HG03039 (cell line): ENCODE measurements around the gene TGFBR2.

Experiments
- ATAC-seq: cut with Tn5 transposase; IDR thresholded peaks from one replicate; pipeline ENCODE4 v1.9.1; 2021; ENCODE audit warnings: mild to moderate bottlenecking, moderate library complexity; ENCODE audit not compliant: unreplicated experiment

Gene TGFBR2

DNA sequence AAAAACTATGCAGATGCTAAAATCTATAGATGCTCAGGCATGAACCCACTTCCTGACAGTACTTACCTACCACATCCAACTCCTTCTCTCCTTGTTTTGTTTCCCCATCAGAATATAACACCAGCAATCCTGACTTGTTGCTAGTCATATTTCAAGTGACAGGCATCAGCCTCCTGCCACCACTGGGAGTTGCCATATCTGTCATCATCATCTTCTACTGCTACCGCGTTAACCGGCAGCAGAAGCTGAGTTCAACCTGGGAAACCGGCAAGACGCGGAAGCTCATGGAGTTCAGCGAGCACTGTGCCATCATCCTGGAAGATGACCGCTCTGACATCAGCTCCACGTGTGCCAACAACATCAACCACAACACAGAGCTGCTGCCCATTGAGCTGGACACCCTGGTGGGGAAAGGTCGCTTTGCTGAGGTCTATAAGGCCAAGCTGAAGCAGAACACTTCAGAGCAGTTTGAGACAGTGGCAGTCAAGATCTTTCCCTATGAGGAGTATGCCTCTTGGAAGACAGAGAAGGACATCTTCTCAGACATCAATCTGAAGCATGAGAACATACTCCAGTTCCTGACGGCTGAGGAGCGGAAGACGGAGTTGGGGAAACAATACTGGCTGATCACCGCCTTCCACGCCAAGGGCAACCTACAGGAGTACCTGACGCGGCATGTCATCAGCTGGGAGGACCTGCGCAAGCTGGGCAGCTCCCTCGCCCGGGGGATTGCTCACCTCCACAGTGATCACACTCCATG, 65.3 kb downstream of the TGFBR2 start:
- no peak for ATAC-seq

DNA sequence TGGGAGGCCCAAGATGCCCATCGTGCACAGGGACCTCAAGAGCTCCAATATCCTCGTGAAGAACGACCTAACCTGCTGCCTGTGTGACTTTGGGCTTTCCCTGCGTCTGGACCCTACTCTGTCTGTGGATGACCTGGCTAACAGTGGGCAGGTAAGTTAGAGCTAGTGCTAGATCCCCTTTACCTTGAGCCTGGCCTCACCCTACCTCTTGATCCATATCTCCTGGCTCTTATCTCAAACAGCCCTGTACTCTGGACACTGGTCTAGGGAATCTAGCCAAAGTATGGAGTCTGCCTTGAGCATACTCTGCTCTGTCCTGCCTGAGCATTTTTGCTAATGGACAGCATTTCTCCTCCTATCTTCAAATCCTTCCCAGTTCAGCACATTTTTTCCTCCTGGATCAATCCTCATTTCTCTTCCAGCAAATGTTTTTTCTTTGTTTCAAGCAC, 65.9 kb downstream of the TGFBR2 start:
- no peak for ATAC-seq

DNA sequence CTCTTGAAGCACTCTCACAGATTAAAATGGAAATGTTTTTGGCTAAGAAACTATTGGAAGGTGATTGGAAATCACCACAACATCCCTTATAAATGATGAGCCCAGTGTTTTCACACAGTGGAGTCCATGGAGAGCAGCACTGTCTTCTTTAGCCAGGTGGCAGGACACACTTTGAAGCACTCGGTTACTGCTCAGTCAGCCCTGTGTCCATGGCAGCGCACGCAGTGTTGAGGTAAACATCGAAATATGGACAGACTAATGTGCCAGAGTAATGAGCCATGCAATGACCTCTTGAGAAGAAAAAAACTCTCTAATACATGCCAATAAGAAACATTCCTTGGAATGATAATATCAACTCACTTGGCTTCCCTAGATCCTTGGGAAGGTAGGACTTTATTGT, 66.6 kb downstream of the TGFBR2 start:
- no peak for ATAC-seq

DNA sequence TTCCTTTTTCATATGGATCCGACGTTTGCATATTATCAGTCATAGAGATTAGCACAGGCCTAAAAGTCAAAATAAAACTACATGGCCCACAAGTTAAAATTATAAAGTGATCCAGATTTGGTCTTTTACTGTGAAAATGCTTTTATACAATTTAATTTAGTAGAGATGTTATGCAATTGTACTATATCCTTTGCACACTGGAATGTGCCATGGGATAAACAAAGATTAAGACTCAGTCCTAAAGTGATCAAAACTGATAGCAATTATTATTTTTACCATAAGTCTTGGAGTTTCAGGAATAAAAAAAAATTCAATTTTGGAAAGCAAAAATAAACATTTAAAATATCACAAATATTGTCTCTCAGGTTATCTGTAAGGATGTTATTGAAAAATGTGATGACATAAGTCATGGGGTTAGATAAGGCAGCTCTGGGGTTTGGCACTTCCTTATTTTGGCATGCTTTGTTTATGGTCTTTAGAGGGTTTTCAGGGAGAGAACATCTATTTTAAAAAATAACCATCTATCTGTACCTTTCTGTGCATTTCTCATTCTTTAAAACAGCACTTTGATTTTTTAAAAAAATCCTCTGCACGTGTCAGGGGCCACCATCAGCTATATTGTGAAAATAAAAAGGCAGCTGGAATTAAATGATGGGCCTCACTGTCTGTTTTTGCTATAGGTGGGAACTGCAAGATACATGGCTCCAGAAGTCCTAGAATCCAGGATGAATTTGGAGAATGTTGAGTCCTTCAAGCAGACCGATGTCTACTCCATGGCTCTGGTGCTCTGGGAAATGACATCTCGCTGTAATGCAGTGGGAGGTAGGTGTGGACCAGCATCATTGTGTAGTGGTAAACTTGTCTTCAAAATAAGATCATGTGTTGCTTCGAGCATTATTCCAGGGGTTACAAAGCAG, 67.3 kb downstream of the TGFBR2 start:
- no peak for ATAC-seq

DNA sequence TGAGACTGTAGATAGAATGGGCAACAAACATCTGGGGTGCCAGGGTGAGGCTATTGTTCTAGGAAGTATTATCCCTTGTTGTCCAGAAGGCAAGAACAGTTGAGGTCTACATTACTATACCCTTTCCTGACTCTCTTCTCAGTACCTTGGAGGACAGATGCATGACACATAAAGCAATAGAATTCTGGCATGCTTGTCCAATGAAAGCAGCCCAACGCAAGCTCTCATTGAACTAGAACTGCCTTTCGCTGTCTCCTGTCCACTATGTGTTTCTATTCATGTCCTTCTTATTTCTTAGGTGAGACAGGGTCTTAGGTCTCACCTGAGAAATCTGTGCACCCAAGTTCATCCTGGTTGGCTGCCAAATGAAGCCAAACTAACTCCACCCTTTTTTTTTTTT, 68.6 kb downstream of the TGFBR2 start:
- no peak for ATAC-seq

DNA sequence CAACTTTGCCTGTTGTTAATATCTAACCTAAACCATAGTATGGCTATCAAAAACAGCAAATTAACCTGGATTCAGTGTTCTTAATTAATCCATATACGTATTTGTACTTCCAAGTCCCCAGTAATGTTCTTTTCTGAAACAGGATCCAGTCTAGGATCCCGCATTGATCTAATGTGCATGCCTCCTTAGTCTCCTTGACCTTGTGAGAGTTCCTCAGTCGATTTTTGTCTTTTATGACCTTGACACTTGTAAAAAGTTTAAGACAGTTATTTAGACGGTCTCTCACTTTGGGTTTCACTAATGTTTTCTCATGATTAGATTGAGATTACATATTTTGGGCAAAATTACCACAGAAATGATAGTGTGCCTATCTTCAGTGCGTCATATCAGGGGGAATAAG, 69.4 kb downstream of the TGFBR2 start:
- ATAC-seq: no peak

DNA sequence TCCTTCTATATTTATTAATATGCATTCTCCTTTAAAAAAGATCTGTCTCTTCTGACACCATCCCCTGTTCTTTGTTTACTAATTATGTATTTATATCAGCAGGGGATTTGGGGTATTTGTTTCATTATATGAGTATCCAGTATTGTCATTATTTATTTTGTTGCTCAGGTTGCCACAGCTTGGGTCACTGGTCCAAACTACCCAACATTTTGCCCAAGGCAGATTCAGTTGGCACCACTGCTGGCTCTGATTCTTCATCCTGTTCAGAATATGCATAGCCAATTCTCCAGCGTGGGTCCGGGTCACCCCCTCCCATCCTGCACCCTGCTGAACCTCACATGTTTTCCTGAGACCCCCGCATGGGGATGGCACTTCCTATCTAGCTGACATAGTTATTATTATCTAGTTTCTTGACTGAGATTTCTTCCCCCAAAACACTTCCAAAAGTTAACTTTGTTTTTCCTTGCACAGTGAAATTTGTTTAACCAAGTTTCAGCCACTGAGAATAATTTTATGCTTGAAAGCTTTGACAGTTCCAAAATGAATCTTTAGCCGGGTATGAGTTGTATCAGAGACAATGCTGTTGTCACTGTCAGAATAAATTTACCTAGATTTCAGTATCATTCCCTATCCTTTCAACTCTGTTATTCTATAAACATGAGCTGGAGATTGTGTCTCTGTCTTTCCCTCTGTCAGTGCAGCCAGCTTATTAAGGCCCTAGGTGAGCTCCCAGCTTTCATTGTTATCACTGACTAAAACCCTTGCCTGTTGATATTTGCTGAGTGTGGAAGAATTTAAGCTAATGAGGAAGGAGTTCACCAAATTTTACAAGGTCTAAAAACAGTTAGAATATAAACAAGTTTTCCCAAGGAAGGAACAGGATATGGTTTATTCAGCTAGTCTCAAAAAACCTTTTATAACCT, 70.3 kb downstream of the TGFBR2 start:
- ATAC-seq: no peak

DNA sequence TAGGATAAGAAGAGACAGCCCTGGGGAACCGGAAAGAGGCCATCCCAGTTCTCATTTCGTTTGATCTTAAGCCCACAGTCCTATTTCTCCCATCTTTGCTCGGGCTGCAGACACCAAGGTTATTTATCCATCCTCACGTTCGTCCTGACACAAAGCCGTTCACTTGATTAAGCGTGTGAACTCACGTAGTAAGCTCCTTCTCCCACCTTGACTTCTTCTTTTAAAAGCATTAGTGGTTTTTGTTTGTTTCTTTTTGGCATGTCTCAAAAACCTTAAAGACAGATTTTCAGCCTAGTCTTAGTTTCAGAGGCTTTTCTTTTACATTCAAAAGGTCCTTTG, 70.9 kb downstream of the TGFBR2 start:
- ATAC-seq: no peak

DNA sequence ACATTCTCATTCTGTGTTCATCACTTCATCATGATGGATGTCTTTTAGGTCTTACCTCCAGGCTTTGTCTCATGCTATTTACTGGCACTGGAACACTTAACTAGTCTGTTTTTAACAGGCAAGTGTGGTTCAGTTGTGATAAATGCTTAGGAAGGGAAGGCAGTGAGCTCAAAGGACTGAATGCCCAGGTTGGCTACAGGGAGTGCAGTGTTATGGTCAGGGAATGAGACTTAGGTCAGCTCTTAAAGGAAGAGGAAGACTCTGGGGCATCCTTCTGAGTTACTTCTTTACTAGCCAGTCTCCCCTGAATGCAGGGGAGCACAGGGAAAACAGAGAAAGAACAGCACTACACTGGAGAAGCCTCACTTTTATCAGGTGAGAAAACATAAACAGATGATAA, 72.6 kb downstream of the TGFBR2 start:
- ATAC-seq: no peak

DNA sequence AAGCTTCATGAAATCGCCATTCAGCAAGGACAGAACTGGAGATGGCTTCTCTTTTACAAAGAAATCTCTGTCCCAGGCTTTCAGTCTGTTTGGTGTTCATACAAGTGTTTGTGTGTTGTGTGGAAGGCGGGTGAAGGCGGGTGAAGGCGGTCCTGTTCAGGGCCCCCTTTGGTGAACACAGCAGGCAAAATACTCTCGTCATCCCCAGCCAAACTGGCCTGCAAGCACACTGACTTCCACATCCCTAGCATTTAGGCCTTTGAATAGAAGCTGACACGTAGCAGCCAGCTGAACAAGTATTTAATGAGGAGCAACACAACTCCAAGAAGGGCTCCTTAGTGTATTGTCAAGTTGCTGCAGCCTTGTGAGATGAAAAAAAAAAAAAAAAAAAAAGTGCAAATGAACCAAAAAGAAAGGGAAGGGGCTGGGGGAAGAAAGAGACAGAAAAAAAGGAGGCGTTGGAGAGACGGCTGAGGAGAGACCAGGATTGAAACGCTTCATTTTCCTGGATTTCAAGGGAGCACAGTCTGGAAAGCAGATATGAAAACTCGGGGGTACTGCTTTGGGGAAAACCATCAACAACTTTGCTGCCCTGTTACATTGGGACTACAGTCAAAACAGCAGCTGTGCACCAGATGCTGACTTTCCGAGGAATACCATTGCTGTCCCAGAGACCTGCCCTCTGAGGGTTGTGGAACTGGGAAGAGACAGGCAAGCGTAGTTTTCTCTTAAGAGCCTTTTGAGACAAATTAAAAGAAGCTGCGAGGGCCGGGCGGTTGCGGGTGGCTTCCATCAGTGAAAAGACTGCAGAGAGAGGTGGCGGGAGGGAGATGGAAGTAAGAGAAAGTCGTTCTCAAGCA, 74.6 kb downstream of the TGFBR2 start:
- no peak for ATAC-seq

DNA sequence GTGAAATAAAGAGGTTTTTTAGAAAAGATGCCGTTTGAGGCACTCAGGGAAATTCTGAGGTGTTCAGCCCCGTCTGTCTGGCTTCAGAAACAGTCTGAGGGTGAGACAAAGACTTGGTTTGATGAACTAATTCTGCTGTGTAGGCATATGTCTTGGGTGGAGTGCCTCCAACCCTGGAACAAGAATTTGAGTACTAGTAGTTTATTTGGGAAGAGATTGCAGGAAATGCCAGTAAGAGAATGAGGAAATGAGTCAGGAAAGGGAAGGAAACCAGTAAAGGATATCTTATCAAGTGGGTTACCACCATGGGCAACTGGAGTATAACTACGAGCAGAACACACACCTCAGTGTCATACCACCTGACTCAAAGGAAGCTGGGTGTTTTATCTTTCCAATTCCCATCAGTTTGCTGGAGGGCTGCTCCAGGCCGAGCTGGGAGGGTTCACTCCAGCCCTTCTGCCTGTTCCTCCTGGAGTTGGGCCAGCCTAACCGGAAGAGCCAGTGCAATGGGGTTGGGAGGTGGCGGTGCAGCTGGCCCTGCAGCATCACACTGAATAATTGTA, 75.3 kb downstream of the TGFBR2 start:
- no peak for ATAC-seq

DNA sequence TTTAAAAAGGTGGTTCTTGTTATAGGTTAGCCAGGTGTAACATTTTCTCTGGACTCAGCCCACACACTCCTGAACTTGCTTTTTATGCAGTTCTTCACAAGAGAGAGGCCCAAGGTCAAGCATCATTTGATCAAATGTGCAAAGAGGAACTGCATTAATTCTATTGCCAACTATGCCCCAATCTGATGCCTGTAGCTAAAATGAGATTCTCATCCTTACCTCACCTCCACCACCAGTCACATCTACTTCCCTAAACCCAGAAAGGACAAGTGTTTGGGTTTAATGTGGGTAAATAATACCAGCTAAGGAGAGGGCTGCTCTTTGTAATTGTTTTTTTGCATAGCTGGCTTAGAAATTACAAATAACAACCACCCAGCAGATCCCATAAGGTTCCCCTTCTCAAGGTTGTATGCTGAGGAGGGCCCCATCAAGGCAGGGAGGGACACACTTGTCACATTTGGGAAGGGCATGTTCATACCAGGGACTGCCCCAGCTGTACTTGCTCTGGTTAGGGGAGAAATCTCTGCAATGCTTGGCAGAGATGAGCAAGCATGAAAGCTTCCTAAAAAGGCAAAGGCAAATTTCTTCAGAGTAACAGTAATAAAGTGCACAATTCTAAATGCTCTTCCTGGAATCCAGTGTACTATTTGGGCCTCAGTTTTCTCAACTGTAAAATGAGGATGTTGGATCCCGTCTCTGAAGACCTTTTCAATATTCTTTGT, 76.2 kb downstream of the TGFBR2 start:
- ATAC-seq: no peak

DNA sequence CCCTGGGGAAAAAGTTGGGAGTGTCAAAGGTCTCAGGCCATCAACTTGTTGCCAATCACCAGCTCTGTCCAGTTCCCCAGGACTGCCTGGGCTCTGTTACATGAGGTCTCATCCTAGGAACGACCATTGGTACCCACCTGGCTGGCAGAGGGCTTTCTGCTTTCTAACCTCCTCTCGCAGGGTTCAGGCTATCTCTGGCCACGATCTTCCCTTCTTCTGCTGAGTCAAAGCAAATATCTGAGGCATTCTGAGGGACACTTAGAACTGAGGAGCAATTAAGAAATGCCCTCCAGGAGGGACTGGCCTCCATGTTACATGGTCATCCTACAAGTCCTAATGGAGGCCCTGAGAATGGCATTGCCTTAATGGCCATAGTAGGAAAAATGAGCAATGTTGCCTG, 77.4 kb downstream of the TGFBR2 start:
- no peak for ATAC-seq

DNA sequence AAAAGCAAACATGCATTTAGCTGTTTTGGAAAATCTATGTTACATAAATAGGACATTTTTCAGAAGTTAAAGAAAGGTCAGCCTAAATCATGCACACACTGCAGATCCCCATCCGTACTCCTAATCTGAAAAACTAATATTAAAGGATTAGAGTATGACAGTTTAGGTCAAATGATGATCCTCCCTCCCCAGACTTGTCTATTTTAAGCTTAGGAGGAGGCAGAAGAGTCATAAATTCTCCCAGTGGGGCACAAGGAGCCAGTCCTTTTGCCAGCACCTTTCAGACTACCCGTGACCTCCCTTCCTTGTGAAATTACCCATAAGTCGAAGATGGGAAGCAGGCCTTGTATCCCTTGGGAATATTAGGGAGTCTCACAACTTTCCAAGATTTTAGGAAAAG, 78.0 kb downstream of the TGFBR2 start:
- no peak for ATAC-seq

DNA sequence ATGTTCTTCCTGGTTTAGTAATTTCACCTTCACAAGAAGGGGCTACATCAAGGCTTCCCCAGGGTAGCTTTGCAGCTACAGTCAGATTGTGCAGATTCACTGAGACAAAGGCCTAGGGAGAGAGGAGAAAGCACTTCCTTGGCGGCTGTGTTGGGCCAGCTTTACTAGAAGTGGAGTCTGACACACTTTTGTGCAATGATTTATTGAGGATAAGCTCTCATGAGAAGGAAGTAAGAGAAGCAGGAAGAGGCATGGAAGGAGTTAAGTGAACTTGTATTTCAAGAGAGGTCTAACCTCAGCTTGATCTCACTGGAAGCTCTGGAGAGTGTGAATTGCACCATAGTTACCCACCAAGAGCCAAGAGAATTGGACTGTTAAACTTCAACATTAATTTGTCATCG, 78.9 kb downstream of the TGFBR2 start:
- ATAC-seq: no peak

DNA sequence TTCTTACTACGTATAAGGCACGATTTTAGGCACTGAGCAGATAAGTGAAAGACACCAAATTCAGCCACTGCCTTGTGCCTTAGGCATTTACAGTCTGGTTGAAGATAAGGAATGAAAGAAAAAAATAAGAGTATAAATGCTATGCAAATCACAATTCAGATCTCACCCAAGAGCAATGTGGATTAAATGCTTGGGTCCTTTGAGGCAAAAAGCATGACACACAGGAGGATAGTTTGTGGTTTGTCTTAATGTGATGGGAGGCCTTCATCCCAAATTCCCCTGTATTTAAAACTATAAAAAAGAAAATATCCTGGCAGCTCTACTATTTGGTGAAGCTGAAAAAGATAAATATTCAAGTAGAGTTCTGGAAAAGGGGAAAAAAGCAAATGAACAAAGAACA, 79.8 kb downstream of the TGFBR2 start:
- ATAC-seq: no peak

DNA sequence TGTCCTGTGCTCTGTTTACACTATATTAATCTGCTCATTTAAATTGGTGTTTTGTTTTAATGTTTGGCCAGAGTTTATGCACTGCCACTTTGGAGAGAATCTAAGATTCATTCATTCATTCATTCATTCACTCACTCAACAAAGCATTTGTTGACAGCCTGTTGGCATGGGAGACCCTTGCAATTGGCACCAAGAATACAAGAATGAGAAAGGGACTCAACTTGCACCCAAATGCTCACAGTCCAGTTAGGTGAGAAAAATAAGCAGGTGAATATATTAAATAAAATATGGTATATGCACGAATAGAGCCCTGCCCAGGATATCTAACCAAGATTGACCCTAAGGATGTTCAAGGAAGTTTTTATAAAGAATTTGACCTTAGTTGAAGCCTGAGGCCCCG, 80.4 kb downstream of the TGFBR2 start:
- no peak for ATAC-seq

DNA sequence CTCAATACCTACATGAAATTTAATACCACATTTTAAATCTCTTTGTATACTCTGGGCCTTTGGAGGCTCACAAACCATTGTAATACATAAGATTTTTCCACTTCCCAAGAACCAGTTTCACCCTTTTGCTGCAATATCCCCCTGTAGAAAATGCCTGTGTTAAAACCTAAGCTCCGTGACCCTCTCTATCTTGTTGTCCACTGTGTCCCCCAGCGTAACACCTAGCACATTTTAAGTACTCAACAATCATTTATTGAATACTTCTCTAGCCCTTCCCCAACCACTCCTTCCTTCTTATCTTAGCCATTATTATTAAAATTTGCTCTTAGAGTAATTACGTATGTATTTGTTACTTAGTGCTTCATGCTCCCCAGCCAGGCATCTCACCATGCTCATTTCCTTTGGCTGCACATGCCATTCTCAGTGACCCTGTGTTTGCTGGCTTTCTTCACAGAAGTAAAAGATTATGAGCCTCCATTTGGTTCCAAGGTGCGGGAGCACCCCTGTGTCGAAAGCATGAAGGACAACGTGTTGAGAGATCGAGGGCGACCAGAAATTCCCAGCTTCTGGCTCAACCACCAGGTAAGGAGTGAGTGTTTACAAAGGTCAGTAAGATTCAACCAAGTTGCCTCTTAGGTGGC, 81.6 kb downstream of the TGFBR2 start:
- ATAC-seq: no peak
